Smooth muscle cell (in vitro differentiated cells): ENCODE measurements around the gene PPP1CC. TPM values are rescaled to one million over a fixed set of nuclear protein-coding genes. Genes with fewer than 3 reads are reported as not detected.
A peak's percentile ranks its signal among the peaks of the same experiment; 100 is the strongest.
"Not testable (repeated sequence)": the region's sequence is repeated elsewhere in the genome, so short reads cannot be mapped to it uniquely, and the experiment has no call there.

Source experiments
- DNase-seq: peaks from one replicate; lab custom pipeline; 2025; ENCODE audit not compliant: unreplicated experiment; lab: John Stamatoyannopoulos, UW
- H2AFZ ChIP-seq: fragments of 200-600 bp; sonication (generic); 2 replicates; pipeline ENCODE4 v1.6.0; 2016; ENCODE audit warnings: antibody characterized with exemption, low read depth, mild to moderate bottlenecking
- H3F3A ChIP-seq: fragments of 200-600 bp; sonication (generic); 2 replicates; pipeline ENCODE4 v1.6.0; 2017; ENCODE audit warnings: antibody characterized with exemption, low read depth
- H3K27ac ChIP-seq: fragments of 200-600 bp; sonication (generic); 2 replicates; pipeline ENCODE4 v1.5.1; 2016; ENCODE audit warnings: low read depth, mild to moderate bottlenecking
- H3K27me3 ChIP-seq: fragments of 200-600 bp; sonication (generic); 2 replicates; pipeline ENCODE4 v1.6.1; 2016; ENCODE audit warnings: low read depth, mild to moderate bottlenecking
- H3K36me3 ChIP-seq: fragments of 200-600 bp; sonication (generic); 2 replicates; pipeline ENCODE4 v1.5.1; 2016; ENCODE audit warnings: low read depth
- H3K4me1 ChIP-seq: fragments of 200-600 bp; sonication (generic); 2 replicates; pipeline ENCODE4 v1.5.1; 2016; ENCODE audit warnings: low read depth
- H3K4me2 ChIP-seq: fragments of 200-600 bp; sonication (generic); 2 replicates; pipeline ENCODE4 v1.6.0; 2016; ENCODE audit warnings: mild to moderate bottlenecking
- H3K4me3 ChIP-seq: fragments of 200-600 bp; sonication (generic); 2 replicates; pipeline ENCODE4 v1.5.1; 2016; ENCODE audit warnings: mild to moderate bottlenecking
- H3K79me2 ChIP-seq: fragments of 200-600 bp; sonication (generic); 2 replicates; pipeline ENCODE4 v1.6.0; 2016; ENCODE audit warnings: low read depth, mild to moderate bottlenecking
- H3K9ac ChIP-seq: fragments of 200-600 bp; sonication (generic); 2 replicates; pipeline ENCODE4 v1.6.0; 2016; ENCODE audit warnings: low read depth
- H3K9me3 ChIP-seq: fragments of 200-600 bp; sonication (generic); replicated peaks from 2 replicates; pipeline ENCODE4 v1.5.1; 2016; ENCODE audit warnings: low read depth
- H4K20me1 ChIP-seq: fragments of 200-600 bp; sonication (generic); 2 replicates; pipeline ENCODE4 v1.6.0; 2016; ENCODE audit warnings: low read depth
- whole genome bisulfite sequencing: methylation state at CpG from one replicate; pipeline ENCODE4 v1.1.7; 2016; ENCODE audit warnings: low lambda C conversion rate; 5-methylcytosine and 5-hydroxymethylcytosine counted together
- polyA plus RNA-seq: library from polyadenylated mRNA; unstranded; fragments of >200 nt; fragmentation: Nextera tagmentation; extraction: Ambion mirVana; gene quantifications from 2 replicates; pipeline ENCODE4 v1.2.1, GENCODE V29; 2016
- total RNA-seq: library from RNA; depleted of rRNA; stranded (reverse); fragments of >200 nt; gene quantifications from 2 replicates; pipeline ENCODE4 v1.2.3, GENCODE V29; 2014
- TF ChIP-seq, protein P1 (sequence below): fragments of 200-600 bp; sonication (generic); IDR thresholded peaks from 2 replicates; pipeline ENCODE4 v1.5.1; 2017; ENCODE audit warnings: borderline replicate concordance, mild to moderate bottlenecking, antibody characterized with exemption; ENCODE audit not compliant: insufficient read depth, poor library complexity, severe bottlenecking

The PPP1CC gene
- total and polyA plus RNA-seq, 2 experiments from 2014 or later: 34.9 to 105 TPM

DNA sequence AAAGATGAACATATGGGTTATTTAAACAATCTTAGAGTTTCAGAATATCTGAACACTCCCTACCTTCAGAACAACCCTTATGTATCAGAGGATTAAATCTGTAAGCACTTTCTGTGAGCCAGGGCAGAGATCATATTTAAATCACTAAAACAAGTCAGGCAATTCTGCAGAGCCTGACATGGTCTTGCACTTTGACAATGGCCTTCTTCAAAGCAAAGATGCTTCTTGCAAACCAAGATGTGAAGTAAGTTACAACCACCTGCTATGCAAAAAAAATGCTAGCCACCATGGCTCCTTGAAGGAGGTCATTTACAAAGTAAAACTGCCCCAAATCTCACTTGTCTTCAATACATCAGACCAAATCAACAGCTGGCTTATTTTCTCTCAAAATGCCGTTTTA, 3.2 kb downstream of the PPP1CC start:
- WGBS: 81% methylated on average over 1 of the region's 1 CpG
- no peaks in the 10 kb centered on the region for H3K9me3 ChIP-seq
- no peaks in the 10 kb centered on the region for H3K27me3 ChIP-seq
- no peak overlapping the region for H3K9ac ChIP-seq
- TF ChIP-seq, protein P1, sequence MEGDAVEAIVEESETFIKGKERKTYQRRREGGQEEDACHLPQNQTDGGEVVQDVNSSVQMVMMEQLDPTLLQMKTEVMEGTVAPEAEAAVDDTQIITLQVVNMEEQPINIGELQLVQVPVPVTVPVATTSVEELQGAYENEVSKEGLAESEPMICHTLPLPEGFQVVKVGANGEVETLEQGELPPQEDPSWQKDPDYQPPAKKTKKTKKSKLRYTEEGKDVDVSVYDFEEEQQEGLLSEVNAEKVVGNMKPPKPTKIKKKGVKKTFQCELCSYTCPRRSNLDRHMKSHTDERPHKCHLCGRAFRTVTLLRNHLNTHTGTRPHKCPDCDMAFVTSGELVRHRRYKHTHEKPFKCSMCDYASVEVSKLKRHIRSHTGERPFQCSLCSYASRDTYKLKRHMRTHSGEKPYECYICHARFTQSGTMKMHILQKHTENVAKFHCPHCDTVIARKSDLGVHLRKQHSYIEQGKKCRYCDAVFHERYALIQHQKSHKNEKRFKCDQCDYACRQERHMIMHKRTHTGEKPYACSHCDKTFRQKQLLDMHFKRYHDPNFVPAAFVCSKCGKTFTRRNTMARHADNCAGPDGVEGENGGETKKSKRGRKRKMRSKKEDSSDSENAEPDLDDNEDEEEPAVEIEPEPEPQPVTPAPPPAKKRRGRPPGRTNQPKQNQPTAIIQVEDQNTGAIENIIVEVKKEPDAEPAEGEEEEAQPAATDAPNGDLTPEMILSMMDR: no peak
- H3K36me3 ChIP-seq: no peaks in the 10 kb centered on the region
- no peak overlapping the region for H2AFZ ChIP-seq
- H3K4me2 ChIP-seq: peak overlapping the region; percentile 89
- no peaks in the 10 kb centered on the region for H3F3A ChIP-seq
- no peak for DNase-seq
- peaks cover 23% of the 10 kb centered on the region for H3K4me1 ChIP-seq
- peaks cover 76% of the 10 kb centered on the region for H4K20me1 ChIP-seq
- H3K27ac ChIP-seq: no peak overlapping the region
- peaks cover 82% of the 10 kb centered on the region for H3K79me2 ChIP-seq
- H3K4me3 ChIP-seq: peak overlapping the region; percentile 91

DNA sequence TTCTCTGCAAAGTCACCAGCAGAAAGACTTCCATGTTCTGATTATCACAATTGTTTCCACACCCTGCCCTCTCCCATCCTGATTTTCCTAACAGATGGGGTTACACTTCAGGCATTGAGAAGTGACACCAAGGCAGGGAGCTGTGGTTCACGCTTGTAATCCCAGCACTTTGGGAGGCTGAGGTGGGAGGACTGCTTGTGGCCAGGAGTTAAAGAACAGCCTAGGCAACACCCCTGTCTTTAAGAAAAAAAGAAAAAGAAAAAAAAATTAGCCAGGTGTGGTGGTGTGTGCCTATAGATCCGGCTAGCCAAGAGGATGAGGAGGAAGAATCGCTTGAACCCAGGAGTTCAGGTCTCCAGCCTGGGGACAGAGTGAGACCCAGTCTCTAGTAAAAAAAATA, 5.2 kb downstream of the PPP1CC start:
- WGBS: 86% methylated on average over 3 of the region's 3 CpGs
- no peaks in the 10 kb centered on the region for H3F3A ChIP-seq
- H3K4me3 ChIP-seq: no peak overlapping the region
- H3K4me1 ChIP-seq: peaks cover 23% of the 10 kb centered on the region
- no peak for DNase-seq
- H3K27ac ChIP-seq: no peak overlapping the region
- H4K20me1 ChIP-seq: peaks cover 96% of the 10 kb centered on the region
- H3K27me3 ChIP-seq: no peaks in the 10 kb centered on the region
- H3K4me2 ChIP-seq: no peak overlapping the region
- TF ChIP-seq, protein P1: no peak
- no peaks in the 10 kb centered on the region for H3K36me3 ChIP-seq
- H3K9ac ChIP-seq: no peak overlapping the region
- no peak overlapping the region for H2AFZ ChIP-seq
- no peaks in the 10 kb centered on the region for H3K9me3 ChIP-seq
- H3K79me2 ChIP-seq: peaks cover 100% of the 10 kb centered on the region

GRCh38 chr12:110737016-110737415, 5.7 kb downstream of the PPP1CC start:
- not testable (repeated sequence) for H3F3A ChIP-seq, H3K9me3 ChIP-seq, H3K36me3 ChIP-seq, H3K4me2 ChIP-seq, DNase-seq, H3K9ac ChIP-seq, H3K27ac ChIP-seq, H3K4me3 ChIP-seq, H3K27me3 ChIP-seq, H2AFZ ChIP-seq
- Histone ChIP-seq H4K20me1 (peaks cover 100% of the 10 kb centered on the region), H3K4me1 (peaks cover 23% of the 10 kb centered on the region), H3K79me2 (peaks cover 100% of the 10 kb centered on the region)
- WGBS: 34% methylated on average over 5 of the region's 5 CpGs

GRCh38 chr12:110733900-110734299, 8.8 kb downstream of the PPP1CC start:
- DNase-seq: no peak
- Histone ChIP-seq H3K4me1 (peaks cover 4% of the 10 kb centered on the region), H3K4me2 (no peak overlapping the region), H3F3A (no peaks in the 10 kb centered on the region), H3K27me3 (no peaks in the 10 kb centered on the region), H2AFZ (no peak overlapping the region), H3K36me3 (peaks cover 14% of the 10 kb centered on the region), H3K9me3 (no peaks in the 10 kb centered on the region), H3K4me3 (no peak overlapping the region), H4K20me1 (peaks cover 98% of the 10 kb centered on the region), H3K79me2 (peaks cover 97% of the 10 kb centered on the region), H3K9ac (no peak overlapping the region), H3K27ac (no peak overlapping the region)
- TF ChIP-seq, protein P1: no peak
- 85% methylated on average over 1 of the region's 1 CpG for WGBS
